ENCODE data around the gene SSBP3.

GRCh38 chr1:54282101-54282847, 123.9 kb downstream of the SSBP3 start:
- TF ChIP-seq POLR2AphosphoS5 (IDR thresholded peaks at IDR 0.05; ENCODE audit: low read depth, low read length), result no peak
- TF ChIP-seq REST (IDR thresholded peaks at IDR 0.05; ENCODE audit: insufficient read depth in 1 of 2, low read depth in 2 of 2, low read length in 2 of 2), result no peak
- TF ChIP-seq TAF1 (IDR thresholded peaks at IDR 0.05; ENCODE audit: borderline replicate concordance, insufficient read depth, low read length), result no peak

All from PFSK-1 (cell line).